NCI-H2171 (cell line): ENCODE results near the gene ZNF480.
A peak's percentile ranks its signal among the peaks of the same experiment; 100 is the strongest.
"Not testable (repeated sequence)": the region's sequence is repeated elsewhere in the genome, so short reads cannot be mapped to it uniquely, and the experiment has no call there.

ENCODE experiments used
- DNase-seq: peaks from one replicate; lab custom pipeline; 2025; lab: John Stamatoyannopoulos, UW

ZNF480 gene

GRCh38 chr19:52339022-52339421 is 42.1 kb downstream of the ZNF480 start:
- DNase-seq: not testable (repeated sequence)

GRCh38 chr19:52343548-52343947 is 46.6 kb downstream of the ZNF480 start:
- no peak for DNase-seq

- no peak for DNase-seq
Measured at GRCh38 chr19:52345162-52345561, 48.2 kb downstream of the ZNF480 start.

- no peak for DNase-seq
Measured at GRCh38 chr19:52351512-52351911, 54.5 kb downstream of the ZNF480 start.

- no peak for DNase-seq
Measured at GRCh38 chr19:52366414-52366824, 69.5 kb downstream of the ZNF480 start.

DNA sequence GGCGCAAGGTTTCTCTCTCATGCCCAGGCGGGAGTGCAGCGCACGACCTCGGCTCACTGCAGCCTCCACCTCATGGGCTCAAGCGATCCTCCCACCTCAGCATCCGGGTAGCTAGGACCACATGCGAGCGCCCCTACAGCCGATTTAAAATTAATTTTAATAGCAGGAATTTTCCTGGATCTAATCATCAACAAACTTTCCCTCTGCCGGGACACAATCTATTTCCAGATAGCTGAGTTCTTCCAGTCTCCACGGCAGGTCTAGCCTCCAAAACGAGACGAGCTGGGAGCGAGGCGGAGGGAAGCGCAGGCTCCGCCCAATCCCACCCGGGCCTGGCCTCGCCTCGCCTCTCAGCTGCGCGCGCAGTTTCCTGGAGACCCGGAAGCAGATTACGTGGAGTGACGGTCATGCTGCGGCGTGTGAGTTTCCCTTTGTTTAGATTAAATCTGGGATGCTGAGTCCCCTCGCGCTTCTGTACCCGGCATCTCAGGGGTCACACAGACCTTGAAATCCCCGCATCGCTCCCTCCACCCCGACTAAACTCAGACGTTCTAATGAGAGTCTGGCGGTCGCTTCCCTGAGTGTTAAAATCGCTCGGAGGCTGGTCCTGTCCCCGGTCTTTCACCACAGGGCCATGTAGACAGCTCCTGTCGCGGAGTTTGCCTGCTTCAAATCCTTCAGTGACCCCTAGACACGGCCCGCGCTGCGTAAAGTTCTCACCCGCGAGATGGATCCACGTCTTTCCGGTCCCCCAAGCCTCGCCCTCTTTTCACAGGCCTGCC is 72.8 kb downstream of the ZNF480 start, which contains the start of gene ZNF880:
Gene ZNF880 (plus strand): TSS at position 365 of the 782 bp plus-strand sequence. CDS start 43 bp downstream, at position 408.
- peak; percentile 94 for DNase-seq

DNA sequence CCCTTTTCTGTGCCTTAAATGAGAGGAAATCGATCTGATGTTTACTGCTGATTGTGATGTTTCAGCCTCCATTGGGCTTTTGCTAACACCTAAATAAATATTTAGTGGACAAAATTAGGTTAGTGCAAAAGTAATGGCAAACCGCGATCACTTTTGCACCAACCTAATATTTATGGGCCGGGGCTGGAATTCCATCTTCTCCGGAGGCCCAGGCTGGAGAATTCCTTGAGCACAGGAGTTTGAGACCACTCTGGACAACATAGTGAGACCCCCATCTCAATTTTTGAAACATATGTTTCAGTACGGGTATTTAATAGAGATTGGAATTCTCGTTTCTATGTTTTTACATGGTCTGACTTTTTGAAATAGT is 73.4 kb downstream of the ZNF480 start:
- no peak for DNase-seq
